Gastroesophageal sphincter (tissue), 2 donors: Measurements from ENCODE around the gene TMEM217.

Experiments
- EP300 ChIP-seq: sonication (generic); formaldehyde crosslinking; IDR thresholded peaks from one replicate; pipeline ENCODE4 v1.6.1; 2017; ENCODE audit warnings: antibody characterized with exemption, mild to moderate bottlenecking
- POLR2A ChIP-seq, 2 donors: fragments of 450-650 bp; IDR thresholded peaks; one replicate each; pipeline ENCODE4 v1.6.1; 2017; ENCODE audit warnings: antibody characterized with exemption in 2 of 2, mild to moderate bottlenecking in 2 of 2, moderate library complexity in 1 of 2

- TF ChIP-seq POLR2A (IDR thresholded peaks at IDR 0.05) = no peak
- no peak for TF ChIP-seq EP300
These were observed 87.4 kb downstream of the TMEM217 start for GRCh38 chr6:37170273-37171200.
